ENCODE results near the gene CALN1.

- no peak for TF ChIP-seq GATA2 (IDR thresholded peaks at IDR 0.05; ENCODE audit: low read depth, low read length)
- TF ChIP-seq GATA3 (IDR thresholded peaks at IDR 0.05; ENCODE audit: low read depth, low read length), result no peak
These were observed 526.7 kb downstream of the CALN1 start for GRCh38 chr7:71885487-71885886.

Measured in SH-SY5Y (cell line).